Measurements from ENCODE around the gene SCLT1. TPM values are rescaled to one million over a fixed set of nuclear protein-coding genes. Genes with fewer than 3 reads are reported as not detected.

Gene SCLT1
- total RNA-seq, 1 experiment from 2014 or later, result 11.3 TPM

GRCh38 chr4:129117705-129118104 is 24.4 kb upstream of the SCLT1 start:
- Histone ChIP-seq H2AK5ac (ENCODE audit: insufficient read length, low read length) (no peak overlapping the region), H3K23me2 (ENCODE audit: insufficient read length, low read depth, low read length, poor library complexity, severe bottlenecking) (no peaks in the 10 kb centered on the region), H3T11ph (ENCODE audit: low read length) (no peak overlapping the region), H3K79me1 (ENCODE audit: insufficient read depth, low read depth, low read length, poor library complexity, severe bottlenecking) (no peaks in the 10 kb centered on the region), H3K56ac (ENCODE audit: insufficient read length, low read depth, low read length) (no peak overlapping the region), H3K9me3 (ENCODE audit: control insufficient read depth, low read depth, low read length) (no peaks in the 10 kb centered on the region), H3K79me2 (ENCODE audit: insufficient read depth, low read length) (no peaks in the 10 kb centered on the region), H4K91ac (ENCODE audit: insufficient read length, low read depth, low read length) (no peak overlapping the region), H2BK5ac (ENCODE audit: insufficient read length, low read length) (no peak overlapping the region), H3K4me2 (ENCODE audit: insufficient read depth, insufficient read length, low read length) (no peak overlapping the region), H3K9ac (ENCODE audit: extremely low read depth, insufficient read length, low read length) (no peak overlapping the region), H3K23ac (ENCODE audit: insufficient read length, low read depth, low read length) (no peak overlapping the region), H2BK120ac (ENCODE audit: low read depth, low read length, poor library complexity, severe bottlenecking) (no peak overlapping the region), H3K4ac (ENCODE audit: low read depth, low read length) (no peak overlapping the region), H2AFZ (ENCODE audit: low read length) (no peak overlapping the region), H2BK12ac (ENCODE audit: insufficient read length, low read depth, low read length) (no peak overlapping the region), H3K4me1 (ENCODE audit: insufficient read depth, low read length) (no peaks in the 10 kb centered on the region), H3K14ac (ENCODE audit: insufficient read depth, low read length) (no peak overlapping the region), H3K18ac (ENCODE audit: insufficient read length, low read depth, low read length) (no peak overlapping the region), H3K27ac (ENCODE audit: insufficient read length, low read depth, low read length) (no peak overlapping the region), H2BK15ac (ENCODE audit: low read depth, low read length) (no peak overlapping the region), H3K27me3 (ENCODE audit: insufficient read depth, low read length) (no peaks in the 10 kb centered on the region), H4K8ac (replicated peaks; ENCODE audit: insufficient read length, low read depth, low read length) (no peak overlapping the region), H4K5ac (ENCODE audit: insufficient read length, low read depth, low read length) (no peak overlapping the region), H2BK20ac (ENCODE audit: low read depth, low read length, poor library complexity, severe bottlenecking) (no peak overlapping the region), H4K20me1 (ENCODE audit: control insufficient read depth, insufficient read depth, insufficient read length) (no peaks in the 10 kb centered on the region)
- H3K9me3 Mint-ChIP-seq, result peaks cover 0 to 2% of the 10 kb centered on the region in 2 experiments; a peak in 1 of 5 replicates
- no CpG with 5 or more reads among the region's 5 CpGs for WGBS (ENCODE audit: extremely low coverage, insufficient read length, low lambda C conversion rate)
- no peak for TF ChIP-seq CTCF (conservative IDR thresholded peaks at IDR 0.05)
- DNase-seq, result no peak
- peaks cover 0 to 4% (median 0%) of the 10 kb centered on the region in 3 experiments; a peak in 1 of 7 replicates for H3K36me3 Mint-ChIP-seq (ENCODE audit: insufficient read depth in 1 of 3, low read depth in 3 of 3)
- peaks cover 18% of the 10 kb centered on the region in 2 experiments for H3K4me1 Mint-ChIP-seq
- peak overlapping the region in 1 of 3 experiments; percentile 27; a peak in 1 of 7 replicates for H3K27ac Mint-ChIP-seq
- H3K4me3 Mint-ChIP-seq, result no peak overlapping the region
- H3K27me3 Mint-ChIP-seq (ENCODE audit: low read depth), result no peaks in the 10 kb centered on the region
